Astrocyte (in vitro differentiated cells and primary cell): ENCODE data around the gene PBX3. TPM values are rescaled to one million over a fixed set of nuclear protein-coding genes. Genes with fewer than 3 reads are reported as not detected.

Source experiments
- DNase-seq: peaks from one replicate; pipeline ENCODE4 v3.0.0-alpha.2; 2010; ENCODE audit warnings: low read depth
- FAIRE-seq: peaks from 2 replicates; lab custom pipeline; 2011; peaks lifted over from hg19 to GRCh38; lab: Jason Lieb, UNC
- H2AFZ ChIP-seq: 2 replicates; pipeline ENCODE4 v1.6.0; 2012; ENCODE audit warnings: low read depth, low read length, inconsistent platforms
- H3K27ac ChIP-seq: 2 replicates; pipeline ENCODE4 v1.5.1; 2011; ENCODE audit warnings: low read depth, low read length, inconsistent platforms
- H3K27me3 ChIP-seq: 2 replicates; pipeline ENCODE4 v1.6.0; 2011; ENCODE audit warnings: low read length, inconsistent platforms; ENCODE audit not compliant: insufficient read depth
- H3K36me3 ChIP-seq: 2 replicates; pipeline ENCODE4 v1.5.1; 2011; ENCODE audit warnings: low read length, inconsistent platforms; ENCODE audit not compliant: insufficient read depth
- H3K4me1 ChIP-seq: 2 replicates; pipeline ENCODE4 v1.5.1; 2011; ENCODE audit warnings: low read length, inconsistent platforms; ENCODE audit not compliant: insufficient read depth
- H3K4me2 ChIP-seq: 2 replicates; pipeline ENCODE4 v1.6.0; 2012; ENCODE audit warnings: low read length, inconsistent platforms
- H3K4me3 ChIP-seq: 2 replicates; pipeline ENCODE4 v1.5.1; 2011; ENCODE audit warnings: low read depth, mild to moderate bottlenecking, low read length, inconsistent platforms; ENCODE audit not compliant: insufficient read depth
- H3K79me2 ChIP-seq: 2 replicates; pipeline ENCODE4 v1.6.0; 2012; ENCODE audit warnings: mild to moderate bottlenecking, low read length, inconsistent platforms; ENCODE audit not compliant: insufficient read depth
- H3K9ac ChIP-seq: 2 replicates; pipeline ENCODE4 v1.6.0; 2012; ENCODE audit warnings: mild to moderate bottlenecking, low read length, inconsistent platforms
- H3K9me3 ChIP-seq: 2 replicates; pipeline ENCODE4 v1.5.1; 2012; ENCODE audit warnings: low read depth, mild to moderate bottlenecking, low read length, inconsistent platforms; ENCODE audit not compliant: insufficient read depth
- H4K20me1 ChIP-seq: 2 replicates; pipeline ENCODE4 v1.6.0; 2012; ENCODE audit warnings: low read length, inconsistent platforms; ENCODE audit not compliant: insufficient read depth
- H3K27ac Mint-ChIP-seq: one replicate; pipeline ENCODE4 v1.8.0; 2021; ENCODE audit warnings: mild to moderate bottlenecking, mixed read lengths; ENCODE audit not compliant: unreplicated experiment
- H3K27me3 Mint-ChIP-seq: one replicate; pipeline ENCODE4 v1.8.0; 2021; ENCODE audit warnings: low read depth, mixed read lengths; ENCODE audit not compliant: unreplicated experiment
- H3K36me3 Mint-ChIP-seq: one replicate; pipeline ENCODE4 v1.8.0; 2021; ENCODE audit warnings: low read depth, mixed read lengths; ENCODE audit not compliant: unreplicated experiment
- H3K4me1 Mint-ChIP-seq: one replicate; pipeline ENCODE4 v1.8.0; 2021; ENCODE audit warnings: low read depth, mixed read lengths; ENCODE audit not compliant: unreplicated experiment
- H3K4me3 Mint-ChIP-seq: one replicate; pipeline ENCODE4 v1.8.0; 2021; ENCODE audit warnings: mild to moderate bottlenecking, moderate library complexity, mixed read lengths; ENCODE audit not compliant: unreplicated experiment
- H3K9me3 Mint-ChIP-seq: one replicate; pipeline ENCODE4 v1.8.0; 2021; ENCODE audit warnings: mild to moderate bottlenecking, mixed read lengths; ENCODE audit not compliant: unreplicated experiment
- EZH2 ChIP-seq: IDR thresholded peaks from 2 replicates; pipeline ENCODE4 v1.6.1; 2012; ENCODE audit warnings: mild to moderate bottlenecking, low read length, inconsistent platforms; ENCODE audit not compliant: insufficient read depth
- total RNA-seq: library from RNA; stranded (reverse); gene quantifications from 2 replicates; pipeline ENCODE4 v1.2.1, GENCODE V29; 2021
- TF ChIP-seq, protein P1 (sequence below): IDR thresholded peaks from 2 replicates; pipeline ENCODE4 v1.5.1; 2011; ENCODE audit warnings: low read depth, mild to moderate bottlenecking, inconsistent platforms, low read length, moderate library complexity; ENCODE audit not compliant: insufficient read depth

The PBX3 gene
- total RNA-seq, 1 donor from 2014 or later: 51.2 TPM

DNA sequence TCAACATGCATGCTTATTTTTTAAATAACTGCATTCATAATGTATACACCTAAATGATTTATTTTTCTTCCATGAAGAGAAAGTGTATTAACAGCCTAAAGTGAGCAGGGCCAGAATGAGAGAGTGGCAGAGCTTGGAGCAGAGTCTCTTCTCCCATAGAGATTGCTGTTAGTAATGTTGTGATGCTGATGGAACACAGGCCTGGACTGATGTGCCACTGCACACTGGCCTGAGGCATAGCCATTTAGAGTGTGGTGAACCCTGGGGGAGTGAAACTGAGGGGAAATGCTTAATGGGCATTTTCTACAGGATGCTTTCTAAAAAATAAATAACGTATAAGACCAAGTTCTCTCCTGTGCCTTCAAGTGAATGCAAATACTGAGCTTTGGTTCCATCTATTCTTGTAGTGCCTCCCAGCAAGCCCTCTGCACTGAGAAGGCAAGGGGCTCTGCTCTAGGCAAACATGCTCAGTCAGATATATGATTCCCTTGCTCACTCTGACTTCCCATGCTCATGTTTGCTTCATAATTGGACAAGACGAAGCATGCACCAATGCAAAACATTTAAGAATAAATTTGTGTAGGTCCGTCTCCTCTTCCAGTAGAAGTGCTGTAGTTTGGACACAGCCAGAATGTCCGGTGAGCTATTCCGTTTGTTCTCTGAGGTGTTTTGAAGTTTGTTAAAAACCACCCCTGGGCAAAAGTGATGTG lies 185.7 kb downstream of the PBX3 start:
- Histone ChIP-seq H2AFZ (no peak overlapping the region), H3K4me2 (no peak overlapping the region), H3K27me3 (no peaks in the 10 kb centered on the region), H3K4me1 (peaks cover 4% of the 10 kb centered on the region), H3K4me3 (no peak overlapping the region), H3K9me3 (no peaks in the 10 kb centered on the region), H3K9ac (no peak overlapping the region), H3K27ac (peak overlapping the region; percentile 53), H3K79me2 (peaks cover 6% of the 10 kb centered on the region), H3K36me3 (peaks cover 17% of the 10 kb centered on the region), H4K20me1 (no peaks in the 10 kb centered on the region)
- TF ChIP-seq, protein P1, sequence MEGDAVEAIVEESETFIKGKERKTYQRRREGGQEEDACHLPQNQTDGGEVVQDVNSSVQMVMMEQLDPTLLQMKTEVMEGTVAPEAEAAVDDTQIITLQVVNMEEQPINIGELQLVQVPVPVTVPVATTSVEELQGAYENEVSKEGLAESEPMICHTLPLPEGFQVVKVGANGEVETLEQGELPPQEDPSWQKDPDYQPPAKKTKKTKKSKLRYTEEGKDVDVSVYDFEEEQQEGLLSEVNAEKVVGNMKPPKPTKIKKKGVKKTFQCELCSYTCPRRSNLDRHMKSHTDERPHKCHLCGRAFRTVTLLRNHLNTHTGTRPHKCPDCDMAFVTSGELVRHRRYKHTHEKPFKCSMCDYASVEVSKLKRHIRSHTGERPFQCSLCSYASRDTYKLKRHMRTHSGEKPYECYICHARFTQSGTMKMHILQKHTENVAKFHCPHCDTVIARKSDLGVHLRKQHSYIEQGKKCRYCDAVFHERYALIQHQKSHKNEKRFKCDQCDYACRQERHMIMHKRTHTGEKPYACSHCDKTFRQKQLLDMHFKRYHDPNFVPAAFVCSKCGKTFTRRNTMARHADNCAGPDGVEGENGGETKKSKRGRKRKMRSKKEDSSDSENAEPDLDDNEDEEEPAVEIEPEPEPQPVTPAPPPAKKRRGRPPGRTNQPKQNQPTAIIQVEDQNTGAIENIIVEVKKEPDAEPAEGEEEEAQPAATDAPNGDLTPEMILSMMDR: no peak
- TF ChIP-seq EZH2: no peak
- no peaks in the 10 kb centered on the region for H3K9me3 Mint-ChIP-seq
- FAIRE-seq (no peak), DNase-seq (no peak)
- H3K4me3 Mint-ChIP-seq: no peak overlapping the region
- H3K27me3 Mint-ChIP-seq: no peaks in the 10 kb centered on the region
- no peaks in the 10 kb centered on the region for H3K36me3 Mint-ChIP-seq
- H3K27ac Mint-ChIP-seq: peak overlapping the region; percentile 4
- peaks cover 27% of the 10 kb centered on the region for H3K4me1 Mint-ChIP-seq

DNA sequence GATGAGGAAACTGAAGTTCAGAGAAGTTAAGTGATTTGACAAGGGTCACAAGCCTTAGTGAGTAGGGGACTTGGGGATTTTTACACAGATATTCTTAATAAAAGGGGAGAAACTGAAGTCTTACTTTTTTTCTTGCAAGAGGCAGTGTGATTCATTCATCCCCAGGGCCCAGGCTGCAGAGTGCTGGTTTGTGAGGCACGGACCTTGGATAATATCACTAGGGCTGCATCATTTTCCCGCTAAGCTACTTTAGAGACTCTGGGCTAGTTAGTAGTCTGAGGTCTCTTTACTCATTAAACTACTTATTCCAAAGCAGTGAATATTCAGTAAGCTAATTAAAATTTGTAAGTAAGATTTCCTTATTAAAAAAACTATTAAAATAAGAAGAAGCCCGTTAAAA lies 195.0 kb downstream of the PBX3 start:
- H3K4me3 ChIP-seq: no peak overlapping the region
- Mint-ChIP-seq H3K27ac (peak overlapping the region; percentile 9), H3K27me3 (no peaks in the 10 kb centered on the region), H3K36me3 (peaks cover 12% of the 10 kb centered on the region), H3K4me1 (peaks cover 2% of the 10 kb centered on the region), H3K9me3 (peaks cover 2% of the 10 kb centered on the region), H3K4me3 (no peak overlapping the region)
- H2AFZ ChIP-seq: no peak overlapping the region
- no peak overlapping the region for H3K27ac ChIP-seq
- H3K79me2 ChIP-seq: no peaks in the 10 kb centered on the region
- peaks cover 3% of the 10 kb centered on the region for H3K36me3 ChIP-seq
- DNase-seq (peak; percentile 16), FAIRE-seq (no peak)
- H3K9ac ChIP-seq: no peak overlapping the region
- H4K20me1 ChIP-seq: peaks cover 3% of the 10 kb centered on the region
- no peaks in the 10 kb centered on the region for H3K4me1 ChIP-seq
- no peaks in the 10 kb centered on the region for H3K9me3 ChIP-seq
- TF ChIP-seq, protein P1: no peak
- TF ChIP-seq EZH2: no peak
- no peak overlapping the region for H3K4me2 ChIP-seq
- no peaks in the 10 kb centered on the region for H3K27me3 ChIP-seq

DNA sequence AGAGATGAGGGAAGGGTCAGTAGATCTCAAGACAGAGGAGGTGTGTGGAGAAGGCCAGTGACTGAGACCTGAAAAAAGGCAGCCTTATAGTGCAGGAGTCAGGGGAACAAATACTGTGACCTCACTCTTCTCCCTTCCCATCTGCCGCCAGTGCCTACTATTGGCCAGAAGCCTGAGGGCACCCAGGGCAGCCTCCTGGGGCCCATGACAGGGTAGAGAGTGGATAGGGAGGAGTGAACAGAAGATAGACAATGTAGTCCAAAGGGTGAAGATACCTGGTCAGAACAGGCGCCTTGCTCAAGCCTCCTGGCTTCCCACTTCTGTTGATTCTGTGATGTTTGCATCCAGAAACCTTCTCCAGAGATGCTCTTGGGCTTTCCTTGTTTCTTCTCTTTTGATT lies 196.7 kb downstream of the PBX3 start:
- H4K20me1 ChIP-seq: peaks cover 3% of the 10 kb centered on the region
- Mint-ChIP-seq H3K27me3 (no peaks in the 10 kb centered on the region), H3K4me3 (no peak overlapping the region), H3K9me3 (peaks cover 2% of the 10 kb centered on the region), H3K27ac (no peak overlapping the region), H3K4me1 (peaks cover 2% of the 10 kb centered on the region), H3K36me3 (peaks cover 12% of the 10 kb centered on the region)
- H3K27ac ChIP-seq: no peak overlapping the region
- H3K4me3 ChIP-seq: no peak overlapping the region
- no peak for FAIRE-seq
- TF ChIP-seq, protein P1: no peak
- TF ChIP-seq EZH2: no peak
- peaks cover 3% of the 10 kb centered on the region for H3K36me3 ChIP-seq
- H3K4me2 ChIP-seq: no peak overlapping the region
- no peak overlapping the region for H2AFZ ChIP-seq
- no peaks in the 10 kb centered on the region for H3K27me3 ChIP-seq
- no peaks in the 10 kb centered on the region for H3K4me1 ChIP-seq
- no peaks in the 10 kb centered on the region for H3K79me2 ChIP-seq
- DNase-seq: no peak
- no peaks in the 10 kb centered on the region for H3K9me3 ChIP-seq
- H3K9ac ChIP-seq: no peak overlapping the region
